H1 (cell line): Measurements from ENCODE around the gene IRS1. TPM values are rescaled to one million over a fixed set of nuclear protein-coding genes. Genes with fewer than 3 reads are reported as not detected.

Experiments used
- CTCF ChIA-PET: fragments of 300-600 bp; sonication (Branson Sonifier 250); formaldehyde crosslinking; loops from one replicate; lab custom pipeline; 2021; ENCODE audit not compliant: partially characterized antibody; lab: Charles Lee
- POLR2A ChIA-PET: fragments of 300-600 bp; sonication (Branson Sonifier 250); formaldehyde crosslinking; loops from one replicate; lab custom pipeline; 2021; ENCODE audit warnings: inconsistent platforms; ENCODE audit not compliant: partially characterized antibody; lab: Charles Lee
- DNase-seq, 2 experiments: peaks; one replicate each; pipeline versions ENCODE4 v3.0.0 to v3.0.0-alpha.2; 2010 to 2022; ENCODE audit warnings: low spot score in 2 of 2, low read depth in 1 of 2, mixed read lengths in 1 of 2
- FAIRE-seq: peaks from 2 replicates; lab custom pipeline; 2011; peaks lifted over from hg19 to GRCh38; lab: Jason Lieb, UNC
- H2AFZ ChIP-seq: 2 replicates; pipeline ENCODE4 v1.8.1; 2012; ENCODE audit warnings: low read length, inconsistent platforms
- H2AK5ac ChIP-seq: 2 replicates; pipeline ENCODE4 v1.6.1; 2013; ENCODE audit warnings: low read depth, low read length
- H2BK120ac ChIP-seq: replicated peaks from 2 replicates; pipeline ENCODE3; 2013; ENCODE audit warnings: low read depth, low read length, inconsistent platforms
- H2BK12ac ChIP-seq: 2 replicates; pipeline ENCODE4 v1.6.1; 2013; ENCODE audit warnings: low read depth, low read length
- H2BK15ac ChIP-seq: 2 replicates; pipeline ENCODE4 v1.6.1; 2013; ENCODE audit warnings: low read length
- H2BK20ac ChIP-seq: 2 replicates; pipeline ENCODE4 v1.6.1; 2013; ENCODE audit warnings: low read length
- H2BK5ac ChIP-seq: 2 replicates; pipeline ENCODE4 v1.6.1; 2013; ENCODE audit warnings: low read depth, low read length
- H3K14ac ChIP-seq: 2 replicates; pipeline ENCODE4 v1.6.1; 2013; ENCODE audit warnings: inconsistent platforms; ENCODE audit not compliant: insufficient read length
- H3K18ac ChIP-seq: 2 replicates; pipeline ENCODE4 v1.6.1; 2013; ENCODE audit warnings: low read length; ENCODE audit errors: extremely low read depth
- H3K23ac ChIP-seq: 2 replicates; pipeline ENCODE4 v1.6.1; 2013; ENCODE audit warnings: inconsistent platforms; ENCODE audit not compliant: insufficient read length
- H3K23me2 ChIP-seq: 2 replicates; pipeline ENCODE4 v1.6.1; 2013; ENCODE audit warnings: low read depth, low read length
- H3K27ac ChIP-seq: 2 replicates; pipeline ENCODE4 v1.6.1; 2011; ENCODE audit warnings: low read depth, low read length, inconsistent platforms
- H3K27me3 ChIP-seq, 4 experiments: replicated peaks in 1 of 4; 1 replicate in 1 of 4; 2 replicates in 3 of 4; pipeline versions ENCODE4 v1.6.1 to v1.8.1; 2011 to 2013; ENCODE audit warnings: low read length in 3 of 4, mild to moderate bottlenecking in 3 of 4, inconsistent platforms in 2 of 4, mixed read lengths in 2 of 4, moderate library complexity in 1 of 4; ENCODE audit not compliant: control insufficient read depth in 3 of 4, insufficient read depth in 3 of 4; ENCODE audit errors: extremely low read depth in 1 of 4
- H3K36me3 ChIP-seq, 4 experiments: 2 replicates each; pipeline versions ENCODE4 v1.6.1 to v1.8.1; 2011 to 2013; ENCODE audit warnings: mild to moderate bottlenecking in 4 of 4, low read length in 3 of 4, moderate library complexity in 2 of 4, control low read depth in 1 of 4, inconsistent platforms in 1 of 4; ENCODE audit not compliant: insufficient read depth in 4 of 4, control insufficient read depth in 2 of 4
- H3K4ac ChIP-seq: replicated peaks from 2 replicates; pipeline ENCODE3; 2013; ENCODE audit warnings: low read length, low read depth, mixed read lengths, inconsistent platforms; ENCODE audit not compliant: insufficient read length
- H3K4me1 ChIP-seq, 4 experiments: replicated peaks in 1 of 4; 1 replicate in 1 of 4; 2 replicates in 3 of 4; pipeline versions ENCODE4 v1.6.1 to v1.8.1; 2011 to 2013; ENCODE audit warnings: low read length in 3 of 4, inconsistent platforms in 2 of 4, mixed read lengths in 1 of 4; ENCODE audit not compliant: insufficient read depth in 4 of 4, control insufficient read depth in 3 of 4
- H3K4me2 ChIP-seq, 2 experiments: 2 replicates each; pipeline versions ENCODE4 v1.6.1 to v1.8.1; 2011 to 2013; ENCODE audit warnings: low read depth in 2 of 2, low read length in 2 of 2, control low read depth in 1 of 2, inconsistent platforms in 1 of 2, mild to moderate bottlenecking in 1 of 2; ENCODE audit not compliant: insufficient read depth in 1 of 2
- H3K4me3 ChIP-seq, 4 experiments: fragments of 200-600, 300-600 bp in 1 of 4; sonication (generic), shearing (Covaris generic), sonication (Bioruptor Twin) in 1 of 4; 2 replicates each; pipeline versions ENCODE4 v1.5.1 to v1.8.1; 2011 to 2016; ENCODE audit warnings: low read length in 4 of 4, low read depth in 3 of 4, control low read depth in 2 of 4, inconsistent platforms in 2 of 4, mild to moderate bottlenecking in 2 of 4, mixed read lengths in 1 of 4, moderate library complexity in 1 of 4; ENCODE audit not compliant: insufficient read depth in 2 of 4; ENCODE audit errors: extremely low read depth in 1 of 4
- H3K56ac ChIP-seq: replicated peaks from 2 replicates; pipeline ENCODE3; 2013; ENCODE audit warnings: low read depth, mild to moderate bottlenecking, mixed read lengths, low read length, inconsistent platforms; ENCODE audit not compliant: insufficient read length
- H3K79me1 ChIP-seq: 2 replicates; pipeline ENCODE4 v1.6.1; 2013; ENCODE audit warnings: low read depth, low read length, control low read depth
- H3K79me2 ChIP-seq, 2 experiments: 2 replicates each; pipeline versions ENCODE4 v1.6.1 to v1.8.1; 2012 to 2013; ENCODE audit warnings: low read length in 2 of 2, mild to moderate bottlenecking in 2 of 2, inconsistent platforms in 1 of 2; ENCODE audit not compliant: insufficient read depth in 2 of 2, control insufficient read depth in 1 of 2
- H3K9ac ChIP-seq, 4 experiments: replicated peaks in 1 of 4; 1 replicate in 1 of 4; 2 replicates in 3 of 4; pipeline versions ENCODE4 v1.6.1 to v1.8.1; 2011 to 2013; ENCODE audit warnings: low read depth in 3 of 4, low read length in 3 of 4, control low read depth in 2 of 4, mild to moderate bottlenecking in 2 of 4, moderate library complexity in 2 of 4, inconsistent platforms in 1 of 4; ENCODE audit errors: extremely low read depth in 1 of 4
- H3K9me3 ChIP-seq, 2 experiments: 2 replicates each; pipeline versions ENCODE4 v1.6.1 to v1.8.1; 2012 to 2013; ENCODE audit warnings: mild to moderate bottlenecking in 2 of 2, moderate library complexity in 2 of 2, control low read depth in 1 of 2, inconsistent platforms in 1 of 2, low read depth in 1 of 2, low read length in 1 of 2, mixed read lengths in 1 of 2; ENCODE audit not compliant: insufficient read depth in 2 of 2
- H4K20me1 ChIP-seq, 2 experiments: replicated peaks in 1 of 2; 2 replicates each; pipeline versions ENCODE3 to v1.8.1; 2011 to 2013; ENCODE audit warnings: inconsistent platforms in 2 of 2, low read length in 2 of 2, mild to moderate bottlenecking in 1 of 2; ENCODE audit not compliant: insufficient read depth in 2 of 2, control insufficient read depth in 1 of 2
- H4K5ac ChIP-seq: 2 replicates; pipeline ENCODE4 v1.6.1; 2013; ENCODE audit warnings: low read length, low read depth, mixed read lengths, inconsistent platforms; ENCODE audit not compliant: insufficient read length
- H4K8ac ChIP-seq: 2 replicates; pipeline ENCODE4 v1.8.0; 2013; ENCODE audit warnings: mild to moderate bottlenecking, moderate library complexity, low read length, inconsistent platforms; ENCODE audit not compliant: insufficient read depth; ENCODE audit errors: extremely low read depth
- H4K91ac ChIP-seq: replicated peaks from 2 replicates; pipeline ENCODE3; 2013; ENCODE audit warnings: low read length, mixed read lengths, inconsistent platforms; ENCODE audit not compliant: insufficient read length
- CREB1 ChIP-seq: IDR thresholded peaks from 2 replicates; pipeline ENCODE4 v1.6.1; 2012; ENCODE audit warnings: inconsistent platforms
- PHF8 ChIP-seq: fragments of 200-600 bp; sonication (generic); conservative IDR thresholded peaks from 2 replicates; pipeline ENCODE4 v1.7.1; 2012; ENCODE audit warnings: low read depth, mild to moderate bottlenecking, inconsistent platforms, low read length, moderate library complexity
- RNF2 ChIP-seq: fragments of 200-900, 300-1000 bp; sonication (generic); IDR thresholded peaks from 2 replicates; pipeline ENCODE4 v1.7.1; 2016; ENCODE audit warnings: borderline replicate concordance, low read depth, mild to moderate bottlenecking, antibody characterized with exemption, low read length; ENCODE audit not compliant: poor library complexity, severe bottlenecking; ENCODE audit errors: missing control alignments
- WGBS, 2 experiments: shearing (Covaris generic) in 1 of 2; methylation state at CpG; one replicate each; pipeline versions ENCODE4 v1.1.6 to v1.1.7; 2013 to 2015; ENCODE audit warnings: low lambda C conversion rate in 2 of 2, mixed read lengths in 2 of 2, inconsistent platforms in 1 of 2, low coverage in 1 of 2, missing lambda C conversion rate in 1 of 2; ENCODE audit not compliant: insufficient replicate concordance in 2 of 2, insufficient coverage in 1 of 2, insufficient read length in 1 of 2; ENCODE audit errors: extremely low coverage in 1 of 2, missing lambda C conversion rate in 1 of 2; 5-methylcytosine and 5-hydroxymethylcytosine counted together
- polyA plus RNA-seq, 7 experiments: library from polyadenylated mRNA; depleted of rRNA in 3 of 7; stranded (reverse) in 5 of 7; unstranded in 2 of 7; fragments of >200 nt in 5 of 7; fragments of 200-250 nt in 2 of 7; gene quantifications; 1 replicate in 5 of 7; 2 replicates in 1 of 7; 4 replicates in 1 of 7; pipeline versions ENCODE4 v1.2.1 to v1.2.3, GENCODE V29; 2011 to 2013; ENCODE audit warnings: missing spikeins in 2 of 7, mixed read lengths in 2 of 7
- total RNA-seq: library from RNA; stranded (reverse); fragmentation: NEBNext Ultra II Directional; extraction: Animal tissue kit (Norgen Biotek cat#: 25700); gene quantifications from 2 replicates; pipeline ENCODE4 v1.2.1, GENCODE V29; 2021
- TF ChIP-seq, protein P1 (sequence below): IDR thresholded peaks from 2 replicates; pipeline ENCODE4 v1.6.1; 2011; ENCODE audit warnings: low read depth, mild to moderate bottlenecking, low read length; ENCODE audit not compliant: insufficient read depth

The IRS1 gene
- total and polyA plus RNA-seq, 2 of the 8 experiments (the other 6 are each of a cell fraction or from before 2014, with no cell fraction given): 9.1 to 26.9 TPM

DNA sequence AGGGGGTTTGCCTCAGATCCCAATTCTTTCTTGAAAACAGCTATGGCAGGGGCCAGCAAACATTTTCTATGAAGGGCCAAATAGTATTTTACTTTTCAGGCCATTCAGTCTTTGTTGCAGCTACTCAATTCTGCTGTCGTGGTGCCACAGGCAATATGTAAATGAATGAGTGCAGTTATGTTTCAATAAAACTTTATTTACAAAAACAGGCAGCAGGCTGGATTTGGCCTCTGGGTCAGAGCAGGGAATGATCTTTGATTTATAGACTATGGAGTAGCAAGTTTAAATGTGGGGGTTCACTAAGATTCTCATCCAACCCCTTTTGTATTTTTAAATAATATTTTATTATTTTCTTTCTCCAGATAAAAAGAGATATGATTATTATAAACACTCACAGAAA is 72.4 kb downstream of the IRS1 start:
- TF ChIP-seq CREB1 (no peak), RNF2 (no peak), PHF8 (no peak)
- TF ChIP-seq, protein P1, sequence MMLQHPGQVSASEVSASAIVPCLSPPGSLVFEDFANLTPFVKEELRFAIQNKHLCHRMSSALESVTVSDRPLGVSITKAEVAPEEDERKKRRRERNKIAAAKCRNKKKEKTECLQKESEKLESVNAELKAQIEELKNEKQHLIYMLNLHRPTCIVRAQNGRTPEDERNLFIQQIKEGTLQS: no peak
- Histone ChIP-seq H2AFZ (no peak overlapping the region), H3K4ac (no peak overlapping the region), H3K4me3 (no peak overlapping the region), H3K79me1 (no peaks in the 10 kb centered on the region), H2BK5ac (no peak overlapping the region), H4K91ac (no peak overlapping the region), H3K18ac (no peak overlapping the region), H4K8ac (no peak overlapping the region), H4K20me1 (no peaks in the 10 kb centered on the region), H3K79me2 (no peaks in the 10 kb centered on the region), H3K27me3 (no peaks in the 10 kb centered on the region), H3K56ac (no peak overlapping the region), H2BK20ac (no peak overlapping the region), H2BK15ac (no peak overlapping the region), H3K4me2 (no peak overlapping the region), H3K9me3 (no peaks in the 10 kb centered on the region), H4K5ac (no peak overlapping the region), H3K36me3 (no peaks in the 10 kb centered on the region), H3K27ac (no peak overlapping the region), H3K4me1 (no peaks in the 10 kb centered on the region), H2AK5ac (no peak overlapping the region), H2BK12ac (no peak overlapping the region), H2BK120ac (no peak overlapping the region), H3K23ac (no peak overlapping the region), H3K23me2 (peaks cover 3% of the 10 kb centered on the region; the same call in 1 of the 2 replicates), H3K9ac (no peak overlapping the region), H3K14ac (no peak overlapping the region)
- 75% methylated on average over 1 of the region's 1 CpG; no CpG with 5 or more reads in 1 of the 2 experiments for WGBS, 2 experiments
- POLR2A ChIA-PET: no interaction called here
- no peak for FAIRE-seq
- DNase-seq: no peak
- CTCF ChIA-PET: no interaction called here
